GM18508 (cell line): Measurements from ENCODE around the gene U2SURP.
A peak's percentile ranks its signal among the peaks of the same experiment; 100 is the strongest.
"Not testable (repeated sequence)": the region's sequence is repeated elsewhere in the genome, so short reads cannot be mapped to it uniquely, and the experiment has no call there.

ENCODE experiments used
- ATAC-seq: cut with Tn5 transposase; IDR thresholded peaks from one replicate; pipeline ENCODE4 v1.9.1; 2021; ENCODE audit warnings: moderate number of reproducible peaks; ENCODE audit not compliant: insufficient read depth, unreplicated experiment

The U2SURP gene

DNA sequence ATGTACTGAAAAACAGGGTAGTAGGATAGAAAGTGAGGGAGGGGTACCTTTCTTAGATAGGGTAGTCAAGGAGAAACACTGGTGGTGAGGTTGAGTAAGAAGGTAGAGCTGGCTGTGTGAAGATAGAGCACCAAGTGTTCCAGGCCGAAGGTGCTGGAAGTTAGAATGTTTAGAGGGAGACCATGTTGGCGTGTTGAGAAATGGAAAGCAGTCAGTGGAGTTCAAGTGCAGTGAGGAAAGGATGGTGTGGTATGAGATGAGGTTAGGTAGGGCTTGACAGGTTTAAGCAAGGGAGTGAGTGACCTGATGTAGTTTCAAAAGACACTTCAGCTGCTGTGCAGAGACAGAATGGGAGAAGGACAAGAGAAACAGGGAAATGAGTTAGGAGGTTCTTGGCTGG, 64.0 kb downstream of the U2SURP start:
- no peak for ATAC-seq

DNA sequence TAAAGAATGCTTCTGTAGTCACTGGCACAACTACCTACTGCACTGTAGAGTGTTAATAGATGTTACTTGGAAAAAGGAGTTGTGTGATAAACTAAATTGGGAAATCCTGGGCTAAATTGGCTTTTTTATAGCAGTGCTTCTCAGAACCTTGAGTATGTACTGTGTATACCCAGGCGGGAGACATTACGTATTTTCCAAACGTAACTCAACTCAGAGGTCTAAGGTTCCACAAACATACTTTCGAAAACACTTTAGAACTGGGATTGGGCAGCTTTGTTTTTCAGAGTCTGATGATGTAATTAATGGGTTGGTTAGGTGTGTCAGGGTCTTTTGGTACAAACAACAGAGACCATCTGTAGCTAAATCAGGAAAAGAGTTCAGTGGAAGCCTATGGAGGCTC, 64.7 kb downstream of the U2SURP start:
- no peak for ATAC-seq

DNA sequence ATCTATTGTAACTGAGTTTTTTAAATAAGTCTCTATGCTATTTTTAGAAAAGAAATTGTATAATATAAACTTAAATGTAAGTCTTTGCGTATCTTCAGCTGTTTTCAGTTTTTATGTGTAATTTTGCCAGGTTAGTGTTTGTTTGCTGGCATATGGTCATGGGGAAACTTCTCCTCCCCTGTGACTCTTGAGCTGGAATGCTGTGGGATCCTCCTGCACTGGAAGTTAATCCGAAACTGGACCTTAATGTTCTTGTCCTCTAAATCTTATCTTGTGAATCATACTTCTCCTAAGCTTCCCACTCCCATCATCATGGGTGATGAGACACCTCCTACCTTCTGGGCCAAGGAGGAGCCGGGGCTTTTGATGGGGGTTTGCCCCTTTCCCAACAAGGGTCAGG, 65.8 kb downstream of the U2SURP start:
- no peak for ATAC-seq

DNA sequence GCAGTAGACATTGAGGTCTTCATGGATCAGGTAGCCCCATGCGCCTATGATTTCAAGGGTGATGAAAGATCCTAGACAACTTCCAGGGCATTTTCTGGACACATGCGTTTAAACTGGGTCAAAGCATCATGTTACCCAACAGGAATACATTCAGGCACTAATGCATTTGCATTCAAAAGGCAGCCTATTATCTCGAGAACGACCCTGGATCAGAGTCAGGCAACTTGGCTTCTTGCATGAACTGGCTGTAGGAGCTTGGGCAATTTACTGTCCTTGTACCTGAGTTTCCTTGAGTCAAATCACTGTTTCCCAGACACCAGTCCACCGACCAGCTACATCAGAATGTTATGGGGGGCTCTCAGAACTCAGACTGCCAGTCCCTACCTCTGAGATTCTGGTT, 66.7 kb downstream of the U2SURP start:
- ATAC-seq: no peak

DNA sequence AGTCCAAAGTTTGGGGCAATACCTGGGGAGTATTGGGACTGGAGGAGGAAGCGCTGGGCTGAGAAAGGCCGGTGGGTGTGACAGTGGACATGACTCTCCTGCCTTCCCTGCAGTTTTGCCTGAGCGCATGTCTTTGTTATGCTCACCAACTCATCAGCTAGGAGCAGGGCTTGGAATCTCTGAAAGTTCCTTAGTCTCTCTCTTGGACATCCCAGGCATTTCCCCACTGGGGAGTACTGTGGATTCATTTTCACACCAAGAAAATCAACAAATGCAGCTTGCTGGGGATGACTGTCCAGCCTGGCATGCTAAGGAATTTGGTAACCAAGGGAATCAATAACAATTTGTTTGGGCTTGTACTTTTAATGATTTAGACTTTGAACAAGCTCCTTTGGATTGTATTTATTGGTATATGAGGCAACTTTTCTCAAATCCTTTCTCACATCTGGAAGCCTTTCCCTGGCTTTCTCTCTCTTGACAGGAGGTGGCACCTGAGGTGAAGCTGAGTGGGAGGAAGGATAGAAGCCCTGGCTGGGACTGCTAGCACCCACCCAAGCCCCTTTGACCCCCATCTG, 69.7 kb downstream of the U2SURP start:
- no peak for ATAC-seq

DNA sequence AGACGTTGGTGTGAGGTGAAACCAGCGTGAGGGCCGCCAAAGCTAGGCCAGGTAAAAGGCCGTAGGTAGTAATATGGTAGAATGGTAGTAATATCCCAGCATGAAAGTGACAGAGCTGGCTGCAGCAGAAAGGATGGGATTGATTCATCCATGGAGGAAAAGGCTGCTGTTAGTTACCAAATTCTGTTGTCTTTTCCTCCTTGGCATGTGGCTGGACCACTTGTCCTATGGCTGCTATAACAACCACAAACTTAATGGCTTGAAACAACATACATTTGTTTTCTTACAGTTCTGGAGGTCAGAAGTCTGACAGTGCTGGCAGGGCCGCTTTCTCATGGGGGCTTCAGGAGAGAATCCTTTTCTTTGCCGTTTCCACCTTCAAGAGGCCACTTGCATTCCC, 70.4 kb downstream of the U2SURP start:
- ATAC-seq: no peak

DNA sequence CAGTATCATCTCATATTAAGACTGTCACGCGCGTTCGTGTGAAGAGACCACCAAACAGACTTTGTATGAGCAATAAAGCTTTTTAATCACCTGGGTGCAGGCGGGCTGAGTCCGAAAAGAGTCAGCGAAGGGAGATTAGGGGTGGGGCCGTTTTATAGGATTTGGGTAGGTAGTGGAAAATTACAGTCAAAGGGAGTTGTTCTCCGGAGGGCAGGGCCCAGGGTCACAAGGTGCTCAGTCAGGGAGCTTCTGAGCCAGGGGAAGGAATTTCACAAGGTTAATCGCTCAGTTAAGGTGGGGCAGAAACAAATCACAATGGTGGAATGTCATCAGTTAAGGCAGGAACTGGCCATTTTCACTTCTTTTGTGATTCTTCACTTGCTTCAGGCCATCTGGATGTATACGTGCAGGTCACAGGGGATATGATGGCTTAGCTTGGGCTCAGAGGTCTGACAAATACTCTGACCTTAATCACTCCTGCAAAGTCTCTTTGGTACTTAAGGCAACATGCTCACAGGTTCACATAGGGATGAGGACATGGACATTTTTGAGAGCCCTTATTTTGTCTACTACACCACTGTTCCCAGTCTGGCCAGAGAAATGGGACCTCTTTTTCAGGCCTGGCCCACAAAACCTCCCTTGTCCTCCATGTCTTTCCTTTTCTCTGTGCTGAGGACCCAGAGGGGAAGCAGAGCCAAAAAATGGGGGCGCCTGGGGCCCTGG, 71.1 kb downstream of the U2SURP start:
- ATAC-seq: not testable (repeated sequence)

DNA sequence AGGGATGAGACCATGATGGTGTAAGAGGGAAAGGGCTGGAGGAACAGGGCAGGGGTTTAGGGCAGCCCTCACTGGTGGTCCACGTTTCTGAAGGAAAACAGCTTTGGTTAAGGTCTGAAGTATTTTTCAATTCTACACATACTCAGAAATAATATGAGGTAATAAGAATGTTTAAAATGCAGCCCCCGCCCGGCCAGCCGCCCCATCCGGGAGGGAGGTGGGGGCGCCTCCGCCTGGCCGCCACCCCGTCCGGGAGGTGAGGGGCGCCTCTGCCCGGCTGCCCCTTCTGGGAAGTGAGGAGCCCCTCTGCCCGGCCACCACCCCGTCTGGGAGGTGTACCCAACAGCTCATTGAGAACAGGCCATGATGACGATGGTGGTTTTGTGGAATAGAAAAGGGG, 72.2 kb downstream of the U2SURP start:
- ATAC-seq: not testable (repeated sequence)

DNA sequence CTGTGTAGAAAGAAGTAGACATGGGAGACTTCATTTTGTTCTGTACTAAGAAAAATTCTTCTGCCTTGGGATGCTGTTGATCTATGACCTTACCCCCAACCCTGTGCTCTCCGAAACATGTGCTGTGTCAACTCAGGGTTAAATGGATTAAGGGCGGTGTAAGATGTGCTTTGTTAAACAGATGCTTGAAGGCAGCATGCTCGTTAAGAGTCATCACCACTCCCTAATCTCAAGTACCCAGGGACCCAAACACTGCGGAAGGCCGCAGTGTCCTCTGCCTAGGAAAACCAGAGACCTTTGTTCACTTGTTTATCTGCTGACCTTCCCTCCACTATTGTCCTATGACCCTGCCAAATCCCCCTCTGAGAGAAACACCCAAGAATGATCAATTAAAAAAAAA, 72.6 kb downstream of the U2SURP start:
- ATAC-seq: not testable (repeated sequence)

DNA sequence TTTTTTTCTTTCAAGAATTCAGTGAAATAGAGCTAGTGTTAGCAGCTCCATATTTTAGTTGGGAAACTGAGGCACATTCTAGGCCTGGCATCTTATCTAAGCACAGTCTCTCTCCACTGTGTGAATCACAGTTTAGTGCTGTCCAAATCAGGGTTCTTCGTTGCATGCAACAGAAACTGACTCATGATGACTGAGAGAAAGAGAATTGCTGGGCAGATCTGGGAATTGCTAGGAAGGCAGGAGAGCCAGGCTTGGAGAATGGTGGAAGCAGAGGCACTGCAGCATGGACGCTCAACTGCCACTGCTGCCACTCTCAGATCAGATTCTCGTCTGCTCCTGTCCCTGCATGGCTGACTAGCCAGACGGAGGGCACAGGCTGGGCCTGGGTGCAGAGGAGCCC, 77.5 kb downstream of the U2SURP start:
- ATAC-seq: no peak

DNA sequence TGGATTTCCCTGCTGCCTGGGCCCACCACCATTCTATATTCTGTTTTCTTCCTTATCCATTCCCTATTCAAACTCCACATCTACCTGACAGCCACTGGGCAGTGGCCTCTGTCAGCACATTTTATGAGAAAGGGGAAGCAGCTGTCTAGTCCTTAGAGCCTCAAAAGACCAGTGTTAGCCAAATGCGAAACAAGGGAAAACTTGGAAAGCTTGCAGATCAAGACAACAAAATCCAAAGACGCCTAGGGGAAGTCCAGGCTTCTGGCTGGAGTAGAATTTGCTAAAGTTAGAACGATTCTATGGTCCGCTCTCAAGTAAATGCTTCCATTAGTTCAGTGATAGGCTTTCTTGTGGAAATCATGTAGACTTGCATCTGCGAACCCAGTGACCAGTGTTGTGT, 78.8 kb downstream of the U2SURP start:
- ATAC-seq: no peak

DNA sequence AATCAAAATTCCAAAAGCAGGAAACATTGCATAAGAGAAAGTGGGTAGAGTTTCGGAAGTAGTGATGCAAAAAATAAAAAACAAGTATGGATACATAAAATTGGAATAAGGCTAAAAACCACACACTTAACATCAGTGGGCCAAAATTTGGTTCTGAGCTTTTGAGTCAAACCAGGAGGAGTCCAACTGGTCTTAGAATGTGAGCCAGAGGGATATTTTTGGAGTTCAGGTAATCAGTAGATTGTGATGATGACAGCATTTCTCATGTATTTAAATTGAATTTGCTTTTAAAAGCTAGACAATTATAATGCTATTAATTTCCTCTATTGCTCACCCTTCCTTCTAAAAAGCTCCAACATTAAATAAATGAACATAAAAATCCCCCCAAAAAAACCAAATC, 80.0 kb downstream of the U2SURP start:
- ATAC-seq: no peak

DNA sequence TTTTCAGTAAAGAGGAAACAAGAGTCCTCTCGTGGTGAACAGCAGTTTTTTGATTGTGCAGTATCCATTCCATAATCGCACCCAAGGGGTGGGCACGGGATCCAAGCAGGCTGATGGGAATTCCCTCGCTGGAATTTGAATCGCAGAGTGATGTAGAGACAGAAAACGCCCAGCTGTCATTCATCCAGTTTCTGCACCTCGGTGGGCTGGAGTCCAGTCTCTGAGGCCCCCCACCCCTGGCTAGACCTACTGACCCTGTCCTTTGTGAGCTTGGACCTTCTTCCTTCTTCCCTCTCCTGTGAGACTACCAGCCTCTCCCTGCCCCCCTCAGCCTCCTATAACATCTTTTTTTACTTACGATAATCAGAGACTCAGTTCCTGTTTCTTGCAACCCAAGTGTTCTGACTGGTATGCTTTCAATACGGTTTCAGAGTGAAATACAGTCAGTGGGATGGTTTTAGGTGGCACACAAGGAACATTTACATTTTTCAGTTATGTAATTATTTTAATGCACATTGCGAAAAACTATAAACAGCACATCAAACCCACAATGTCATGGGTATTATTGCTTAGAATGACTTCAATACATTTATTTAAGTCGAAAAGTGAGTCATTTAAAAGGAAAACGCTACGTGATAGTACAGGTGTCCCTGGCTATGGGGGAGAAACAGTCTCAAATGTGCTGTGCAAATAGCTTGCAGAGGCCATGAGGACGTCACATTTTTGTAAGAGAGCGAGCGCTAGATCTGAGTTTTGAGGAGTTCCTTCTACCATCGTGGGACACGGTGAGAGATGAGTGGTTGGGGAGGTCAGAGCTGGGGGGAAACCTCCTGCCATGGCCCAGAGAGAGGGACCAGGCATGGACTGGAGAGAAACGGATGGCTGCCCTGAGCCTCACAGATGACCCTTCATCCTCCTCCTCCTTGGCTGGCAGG, 80.7 kb downstream of the U2SURP start:
- ATAC-seq: peak; percentile 73

DNA sequence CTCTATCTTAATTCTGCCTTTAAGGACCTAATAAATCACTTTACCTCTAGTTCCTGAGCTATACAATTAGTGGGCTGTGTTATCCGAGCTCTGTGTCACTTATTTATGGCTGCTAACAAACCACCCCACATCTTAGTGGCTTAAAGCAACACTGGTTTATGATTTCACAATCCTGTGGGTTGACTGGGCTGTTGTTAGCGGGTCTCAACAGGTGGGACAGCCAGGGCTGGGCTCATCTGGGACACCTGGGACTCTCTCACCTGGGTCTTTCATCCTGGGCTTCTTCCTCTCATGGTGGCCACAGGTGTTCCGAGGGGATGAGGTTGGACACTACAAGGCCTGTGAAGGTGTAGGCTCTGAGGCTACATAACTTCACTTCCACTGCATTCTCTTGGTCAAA, 82.4 kb downstream of the U2SURP start:
- ATAC-seq: no peak

DNA sequence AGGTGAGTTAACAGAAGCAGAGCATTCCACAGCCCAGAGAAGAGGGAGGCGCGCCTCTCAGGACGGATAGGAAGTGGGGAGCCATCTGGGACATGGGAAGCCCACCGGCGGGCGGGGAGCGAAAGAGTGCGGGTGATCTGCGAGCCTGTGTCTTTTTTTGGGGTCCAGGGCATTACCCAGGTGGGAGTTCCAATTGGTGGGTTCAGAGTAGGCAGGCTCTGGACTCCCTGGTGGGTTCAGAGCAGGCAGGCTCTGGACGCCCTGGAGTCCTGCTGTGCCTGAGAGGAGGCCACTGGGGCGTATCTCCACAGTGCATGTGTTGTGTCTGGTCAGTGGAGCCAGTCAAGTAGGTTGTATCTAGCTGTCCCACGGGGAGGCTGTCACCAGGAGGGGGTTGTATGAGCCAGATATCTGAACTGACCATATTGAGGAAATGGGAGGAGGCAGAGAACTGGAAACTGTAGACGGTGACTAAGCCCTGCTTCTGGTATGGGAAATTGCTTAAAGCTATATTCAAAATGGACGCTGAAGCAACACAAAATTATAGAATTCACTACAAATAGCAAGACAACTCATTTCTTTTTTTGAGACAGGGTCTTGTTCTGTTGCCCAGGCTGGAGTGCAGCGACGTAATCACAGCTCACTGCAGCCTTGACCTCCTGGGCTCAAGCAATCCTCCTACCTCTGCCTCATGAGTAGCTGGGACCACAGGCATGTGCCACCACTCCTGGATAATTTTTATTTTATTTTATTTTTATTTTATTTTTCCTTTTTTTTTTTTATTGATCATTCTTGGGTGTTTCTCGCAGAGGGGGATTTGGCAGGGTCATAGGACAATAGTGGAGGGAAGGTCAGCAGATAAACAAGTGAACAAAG, 83.7 kb downstream of the U2SURP start:
- ATAC-seq: peak; percentile 38

DNA sequence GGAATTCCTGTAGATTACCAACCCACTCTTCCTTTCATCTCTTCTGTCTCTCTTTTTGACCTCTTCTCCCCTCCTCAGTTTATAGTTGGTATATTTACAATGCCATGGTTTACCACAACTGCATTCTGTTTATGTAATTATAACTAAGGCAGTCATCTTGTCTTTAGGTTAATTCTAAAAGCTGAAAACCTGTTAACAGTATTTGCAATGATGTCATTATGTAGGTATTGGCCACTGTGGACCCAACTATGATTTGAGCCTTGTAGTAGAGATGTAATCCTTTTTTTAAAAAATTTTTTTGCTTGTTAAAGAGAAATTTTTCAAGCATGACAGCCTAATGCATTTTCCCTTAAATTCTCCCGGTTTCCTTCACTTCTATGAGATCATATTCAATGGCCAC, 87.5 kb downstream of the U2SURP start:
- ATAC-seq: no peak

DNA sequence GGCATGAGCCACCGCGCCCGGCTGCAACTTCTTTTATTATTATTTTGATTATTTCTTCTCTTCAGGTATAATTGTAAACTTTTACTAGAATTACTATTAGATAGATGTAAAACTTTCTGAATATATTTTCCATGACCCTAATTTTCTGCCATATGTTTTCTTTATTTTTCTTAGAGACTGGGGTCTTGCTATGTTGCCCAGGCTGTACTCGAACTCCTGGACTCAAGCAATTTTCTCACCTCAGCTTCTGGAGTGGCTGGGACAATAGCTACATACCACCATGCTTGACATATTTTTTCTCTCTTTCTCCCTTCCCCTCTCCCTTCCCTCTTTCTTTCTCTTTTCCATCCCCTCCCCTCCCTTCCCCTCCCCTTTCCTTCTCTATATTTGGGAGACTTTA, 88.6 kb downstream of the U2SURP start:
- ATAC-seq: no peak

DNA sequence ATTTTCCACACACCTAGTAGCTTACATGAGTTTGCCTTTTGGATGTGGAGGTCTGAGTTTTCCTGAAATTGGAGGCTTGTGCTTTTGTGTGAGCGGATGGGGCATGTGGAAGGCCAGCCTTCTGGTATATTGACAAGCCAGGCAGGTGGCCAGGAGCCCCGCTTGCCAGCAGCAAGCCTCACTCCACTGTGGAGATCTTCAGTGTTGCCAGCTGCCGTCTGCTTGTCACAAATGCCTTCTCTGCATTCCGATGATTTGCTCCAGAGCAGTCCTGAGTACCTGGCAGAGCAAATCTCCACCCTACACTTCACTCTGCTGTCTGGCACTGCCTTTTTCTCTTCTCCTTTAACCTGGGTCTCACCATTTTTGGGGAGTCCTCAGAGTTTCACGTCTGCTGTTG, 89.1 kb downstream of the U2SURP start:
- no peak for ATAC-seq

DNA sequence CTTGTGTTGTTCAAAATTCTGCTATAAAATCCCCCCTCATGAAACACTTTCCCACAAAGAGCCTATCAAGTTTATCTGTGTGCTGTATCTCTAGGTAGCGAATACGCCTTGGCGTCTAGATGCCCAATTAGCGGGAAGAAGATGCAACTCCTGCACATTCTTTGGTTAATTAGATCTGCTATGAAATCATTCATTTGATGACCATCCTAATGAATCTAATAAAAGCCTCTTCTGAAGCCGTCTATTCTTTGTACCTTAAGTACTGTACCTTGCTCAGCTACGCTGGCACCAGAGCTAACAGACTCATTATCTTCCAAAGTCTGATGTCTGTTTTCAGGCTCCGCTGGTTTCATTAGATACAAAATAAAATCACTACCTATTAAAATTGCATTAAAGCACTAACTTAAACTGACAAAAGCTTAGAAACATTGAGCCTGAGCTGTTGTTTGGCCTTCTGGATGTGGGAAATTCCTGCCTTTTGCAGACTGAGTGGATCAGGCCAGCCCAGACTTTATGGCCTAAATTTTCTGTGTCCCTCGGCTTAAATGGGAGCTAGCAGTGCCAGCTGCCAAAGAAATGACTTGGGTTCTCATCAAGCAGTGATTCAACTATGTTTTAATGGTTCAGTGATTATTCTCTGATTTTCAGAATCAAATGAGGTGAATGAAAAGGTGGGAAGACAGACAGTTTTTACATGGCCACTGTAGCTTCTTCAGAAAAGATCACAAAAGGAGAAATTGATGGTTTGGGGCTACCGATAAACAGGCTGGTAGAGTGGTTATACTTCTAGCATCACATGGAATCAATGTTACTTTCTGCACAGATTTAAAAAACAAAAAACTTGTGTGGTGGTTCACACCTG, 89.8 kb downstream of the U2SURP start:
- no peak for ATAC-seq
